ENCODE data around the gene SLC27A3. TPM values are rescaled to one million over a fixed set of nuclear protein-coding genes. Genes with fewer than 3 reads are reported as not detected.
A peak's percentile ranks its signal among the peaks of the same experiment; 100 is the strongest.
"Not testable (repeated sequence)": the region's sequence is repeated elsewhere in the genome, so short reads cannot be mapped to it uniquely, and the experiment has no call there.

SLC27A3 gene
- total RNA-seq, 1 donor from 2014 or later = 27.6 TPM

DNA sequence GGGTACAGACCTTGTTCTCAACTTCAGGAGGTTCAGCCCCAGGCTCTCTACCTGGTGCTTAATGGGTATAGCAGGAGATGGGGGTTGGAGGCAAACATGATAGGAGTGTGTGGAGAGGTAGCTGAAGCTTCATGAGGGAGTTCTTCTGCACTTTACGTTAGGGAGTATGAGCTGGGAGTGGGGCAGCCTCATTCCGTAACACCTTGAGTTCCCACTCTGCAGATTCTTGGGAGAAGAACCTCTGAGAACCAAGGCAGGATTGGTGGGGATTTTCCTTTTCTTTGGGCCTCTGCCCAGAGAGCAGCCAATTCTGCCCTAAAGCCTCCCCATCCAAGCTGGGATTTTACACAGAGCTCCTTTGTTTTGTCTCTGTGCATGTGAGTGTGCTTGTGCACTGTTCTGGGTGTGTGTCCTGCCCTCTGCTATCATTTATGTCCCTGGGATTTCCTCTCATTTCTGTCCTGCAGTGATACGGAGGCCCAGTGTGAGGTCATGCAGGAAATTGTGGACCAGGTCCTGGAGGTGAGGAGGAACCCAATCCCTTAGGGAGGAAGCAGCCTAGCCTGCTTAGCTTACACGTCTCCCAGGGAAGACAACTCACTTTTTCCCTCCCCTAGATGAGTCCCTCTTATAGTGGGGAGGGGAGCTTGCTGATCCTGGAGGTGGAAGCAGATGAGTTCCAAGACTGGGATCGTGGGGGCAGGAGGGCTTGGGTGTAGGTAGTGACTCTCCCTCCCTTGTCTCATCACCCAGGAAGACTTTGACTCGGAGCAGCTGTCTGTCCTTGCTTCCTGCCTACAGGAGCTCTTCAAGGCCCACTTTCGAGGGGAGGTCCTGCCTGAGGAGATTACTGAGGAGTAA lies 11.6 kb upstream of the SLC27A3 start:
- peak; percentile 86 for DNase-seq

DNA sequence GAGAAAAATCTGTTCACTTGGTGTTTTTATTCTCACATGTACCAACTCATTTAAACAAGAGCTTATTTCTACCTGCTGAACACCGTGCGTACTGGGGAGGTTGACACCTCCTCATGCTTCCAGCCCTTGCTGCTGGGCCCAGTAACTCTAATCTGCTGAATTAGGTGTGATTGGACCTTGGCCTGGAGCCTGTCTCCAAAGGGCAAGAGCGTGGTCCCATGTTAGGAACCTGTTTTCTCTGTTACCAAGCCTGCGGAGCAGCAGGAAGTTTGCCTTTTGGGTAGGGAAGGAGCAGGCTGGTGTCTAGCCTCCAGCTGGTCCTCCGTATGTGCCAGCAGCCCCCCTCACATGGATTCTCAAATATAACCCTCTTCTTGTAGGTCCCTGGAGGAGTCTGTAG lies 10.9 kb upstream of the SLC27A3 start:
- no peak for DNase-seq

DNA sequence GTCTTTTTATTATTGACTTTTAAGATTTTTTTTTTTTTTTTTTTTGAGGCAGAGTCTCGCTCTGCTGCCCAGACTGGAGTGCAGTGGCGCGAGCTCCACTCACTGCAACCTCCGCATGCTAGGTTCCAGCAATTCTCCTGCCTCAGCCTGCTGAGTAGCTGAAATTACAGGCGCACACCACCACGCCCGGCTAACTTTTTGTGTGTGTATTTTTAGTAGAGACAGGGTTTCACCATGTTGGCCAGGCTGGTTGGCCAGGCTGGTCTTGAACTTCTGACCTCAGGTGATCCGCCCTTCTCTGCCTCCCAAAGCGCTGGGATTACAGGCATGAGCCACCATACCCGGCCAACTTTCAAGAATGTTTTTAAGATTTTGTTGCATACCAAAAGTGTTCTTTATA lies 8.5 kb upstream of the SLC27A3 start:
- DNase-seq = not testable (repeated sequence)

DNA sequence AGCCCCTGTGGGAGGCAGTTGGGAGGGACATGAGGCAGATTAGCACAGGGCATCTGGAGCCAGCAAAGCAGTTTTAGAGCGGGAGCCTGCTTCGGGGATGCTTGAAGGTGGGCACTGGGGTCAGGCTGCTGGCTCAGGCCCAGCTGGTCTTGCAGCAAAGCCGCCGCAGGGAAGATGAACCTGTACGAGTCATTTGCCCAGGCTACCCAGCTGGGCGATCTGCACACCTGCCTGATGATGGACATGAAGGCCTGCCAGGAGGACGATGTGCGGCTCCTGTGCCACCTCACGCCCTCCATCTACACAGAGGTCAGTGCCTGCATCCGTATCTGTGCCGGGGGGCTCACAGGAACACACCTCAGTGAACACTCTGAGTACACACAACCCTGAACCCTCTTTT lies 7.7 kb upstream of the SLC27A3 start:
- DNase-seq = no peak

GRCh38 chr1:153768316-153769181 lies 6.7 kb upstream of the SLC27A3 start:
- DNase-seq = no peak

DNA sequence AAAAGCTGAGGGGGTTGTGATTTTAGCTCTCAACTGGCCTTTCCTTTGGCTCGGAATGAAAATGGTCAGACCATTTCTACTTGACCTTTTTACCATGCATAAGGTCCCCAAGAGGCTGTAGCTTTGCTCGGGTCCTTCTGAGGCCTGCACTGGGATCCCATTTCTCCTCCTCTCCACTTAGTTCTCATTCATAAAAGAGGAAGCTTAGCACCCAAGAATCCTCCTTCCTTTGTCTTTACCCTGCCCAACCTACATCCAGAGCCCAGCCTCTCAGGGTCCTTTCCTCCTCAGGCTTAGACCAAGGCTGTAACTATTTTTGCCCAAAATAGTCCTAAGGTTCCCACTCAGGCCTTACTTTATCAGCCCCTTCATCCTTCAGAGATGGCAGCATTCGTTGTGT lies 6.0 kb upstream of the SLC27A3 start:
- no peak for DNase-seq

DNA sequence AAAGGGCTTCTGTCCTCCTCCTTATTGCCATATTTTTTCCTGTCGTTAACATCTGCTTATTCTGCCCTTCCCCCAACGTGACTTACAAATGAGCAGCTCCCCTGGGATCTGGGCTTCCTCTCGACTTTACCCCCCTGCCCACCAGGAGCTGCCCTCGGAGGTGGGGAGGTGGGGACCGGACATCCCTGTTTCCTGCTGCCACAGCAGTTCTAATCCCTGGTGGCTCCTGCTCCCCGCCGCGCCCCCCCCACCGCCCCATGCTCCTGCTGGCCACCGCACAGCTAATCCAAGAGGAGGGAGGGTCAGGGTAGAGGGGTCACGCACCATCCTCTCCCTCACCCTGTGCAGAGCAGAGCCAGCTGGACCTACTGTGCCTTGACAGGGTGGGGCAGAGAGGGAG lies 4.4 kb upstream of the SLC27A3 start:
- peak; percentile 51 for DNase-seq

DNA sequence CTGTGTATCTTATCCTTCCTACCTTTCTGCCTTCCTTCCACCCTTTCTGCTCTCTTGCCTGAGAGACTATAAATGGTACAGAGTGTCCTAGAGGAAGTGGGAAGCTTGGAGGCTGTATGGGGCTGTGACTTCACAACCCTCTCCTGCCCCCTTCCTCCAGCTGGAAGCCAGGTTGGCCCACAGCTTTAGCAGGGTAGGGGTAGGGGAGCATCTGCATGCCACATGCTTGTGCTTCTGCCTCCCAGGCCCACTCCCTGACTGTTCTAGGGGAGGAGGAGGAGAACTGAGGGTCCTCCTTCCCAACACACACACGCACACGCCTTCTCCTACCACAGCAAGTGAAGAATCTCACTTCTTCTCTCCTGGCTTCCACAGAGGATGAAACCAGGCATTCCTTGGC lies 3.9 kb upstream of the SLC27A3 start:
- no peak for DNase-seq

DNA sequence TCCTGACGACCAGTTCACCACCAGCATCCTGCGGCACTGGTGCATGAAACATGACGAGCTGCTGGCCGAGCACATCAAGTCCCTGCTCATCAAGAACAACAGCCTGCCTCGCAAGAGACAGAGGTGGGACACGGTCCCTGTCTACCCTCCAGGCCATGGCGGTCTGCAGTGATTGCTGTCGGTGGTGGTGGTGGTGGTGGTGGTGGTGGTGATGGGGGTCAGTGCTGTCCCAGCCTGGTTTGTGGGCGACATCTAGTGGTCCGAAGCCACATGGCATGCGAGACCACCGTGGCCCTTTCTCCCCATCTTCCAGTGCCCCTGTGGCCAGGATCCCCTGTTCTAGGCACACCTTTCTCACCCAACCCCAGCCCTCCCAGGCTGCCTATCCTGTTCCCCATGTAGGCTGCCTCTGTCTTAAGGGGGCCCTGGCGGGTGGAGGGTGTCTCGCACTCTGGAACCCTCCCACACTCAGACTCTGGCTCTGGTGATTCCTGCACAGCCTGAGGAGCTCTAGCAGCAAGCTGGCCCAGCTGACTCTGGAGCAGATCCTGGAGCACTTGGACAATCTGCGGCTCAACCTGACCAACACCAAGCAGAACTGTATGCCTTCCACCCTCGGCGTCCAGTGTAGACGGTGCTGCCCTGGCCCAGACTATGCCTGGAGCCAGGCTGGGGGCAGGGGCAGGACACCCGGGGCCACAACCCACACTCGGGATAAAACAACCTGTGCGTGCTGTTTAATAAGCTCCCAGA lies 3.2 kb upstream of the SLC27A3 start:
- DNase-seq = peak; percentile 77

DNA sequence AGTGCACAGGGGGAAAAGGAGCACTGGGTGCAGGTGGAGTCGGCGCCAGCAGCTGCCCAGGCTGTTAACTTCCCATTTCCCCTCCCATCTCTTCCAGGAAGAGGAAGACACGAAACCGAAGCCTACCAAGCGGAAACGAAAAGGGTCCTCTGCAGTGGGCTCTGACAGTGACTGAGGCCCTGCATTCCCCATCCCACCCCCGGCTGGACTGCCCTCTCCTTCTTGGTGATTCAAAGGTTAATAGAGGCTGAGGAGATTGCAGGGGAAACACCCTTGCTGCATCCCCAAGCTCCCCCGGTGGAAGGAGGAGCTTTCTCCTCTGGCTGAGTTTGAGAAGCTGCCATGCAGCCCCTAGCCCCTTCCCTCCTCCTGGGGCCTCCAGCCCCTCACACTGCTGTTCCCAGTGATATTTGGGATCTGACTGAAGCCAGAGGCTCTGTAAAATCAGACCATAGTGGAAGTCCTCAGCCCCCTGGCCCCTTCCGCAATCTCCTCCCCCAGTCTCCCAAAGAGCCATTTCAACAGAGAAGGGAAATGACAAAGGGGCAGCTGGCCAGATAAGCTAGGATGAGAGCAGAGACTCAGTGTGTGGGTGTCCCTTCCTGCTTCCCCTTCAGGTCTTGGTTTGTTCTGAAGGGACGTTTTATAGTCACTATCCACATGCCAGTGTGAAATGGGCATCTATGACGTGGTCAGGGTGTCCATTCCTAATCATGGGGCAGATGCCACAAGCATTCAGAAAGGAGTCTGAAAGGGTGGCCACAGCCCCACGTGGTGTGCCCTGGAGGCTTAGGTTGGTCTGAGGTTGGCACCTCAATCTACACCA lies 1.9 kb upstream of the SLC27A3 start:
- DNase-seq = peak; percentile 71

DNA sequence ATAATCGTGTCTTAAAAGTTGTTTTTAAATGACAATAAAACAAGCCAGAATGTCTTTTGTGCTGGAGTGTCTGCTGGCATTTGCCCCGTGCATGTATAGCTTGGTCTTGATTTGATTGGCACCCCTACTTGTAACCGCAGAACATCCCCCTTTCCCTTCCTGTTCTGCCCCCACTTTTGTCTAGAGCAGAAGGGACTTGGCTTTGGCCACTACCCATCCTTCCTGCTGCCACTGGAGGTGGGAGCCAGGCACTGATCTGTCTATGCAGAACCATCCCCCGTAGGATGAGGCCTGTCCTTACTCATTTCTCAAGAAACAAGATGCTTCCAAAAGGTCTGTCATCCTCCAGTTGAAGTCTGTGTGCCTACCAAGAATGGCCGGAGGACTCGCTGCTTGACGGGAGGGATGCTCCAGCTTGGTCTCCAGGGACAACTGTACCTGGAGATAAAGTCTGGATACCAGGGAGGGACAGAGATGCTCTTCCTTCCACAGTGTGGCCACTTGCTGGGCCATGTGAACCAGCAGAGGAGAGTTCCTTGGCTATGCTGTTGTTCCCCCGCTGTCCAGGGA lies 1.1 kb upstream of the SLC27A3 start:
- DNase-seq = no peak

DNA sequence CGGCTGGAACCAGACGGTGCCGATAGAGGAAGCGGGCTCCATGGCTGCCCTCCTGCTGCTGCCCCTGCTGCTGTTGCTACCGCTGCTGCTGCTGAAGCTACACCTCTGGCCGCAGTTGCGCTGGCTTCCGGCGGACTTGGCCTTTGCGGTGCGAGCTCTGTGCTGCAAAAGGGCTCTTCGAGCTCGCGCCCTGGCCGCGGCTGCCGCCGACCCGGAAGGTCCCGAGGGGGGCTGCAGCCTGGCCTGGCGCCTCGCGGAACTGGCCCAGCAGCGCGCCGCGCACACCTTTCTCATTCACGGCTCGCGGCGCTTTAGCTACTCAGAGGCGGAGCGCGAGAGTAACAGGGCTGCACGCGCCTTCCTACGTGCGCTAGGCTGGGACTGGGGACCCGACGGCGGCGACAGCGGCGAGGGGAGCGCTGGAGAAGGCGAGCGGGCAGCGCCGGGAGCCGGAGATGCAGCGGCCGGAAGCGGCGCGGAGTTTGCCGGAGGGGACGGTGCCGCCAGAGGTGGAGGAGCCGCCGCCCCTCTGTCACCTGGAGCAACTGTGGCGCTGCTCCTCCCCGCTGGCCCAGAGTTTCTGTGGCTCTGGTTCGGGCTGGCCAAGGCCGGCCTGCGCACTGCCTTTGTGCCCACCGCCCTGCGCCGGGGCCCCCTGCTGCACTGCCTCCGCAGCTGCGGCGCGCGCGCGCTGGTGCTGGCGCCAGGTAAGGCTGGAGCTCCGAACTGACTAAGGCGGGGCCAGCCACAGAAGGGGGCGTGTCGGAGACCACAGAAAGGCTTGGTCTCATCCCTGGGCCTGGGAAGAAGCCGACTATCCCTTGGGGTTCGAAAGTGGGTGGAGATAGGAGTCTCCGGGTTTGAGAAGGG lies 486 bp downstream of the SLC27A3 start:
- peak; percentile 58 for DNase-seq

GRCh38 chr1:153776352-153776751 lies 1.1 kb downstream of the SLC27A3 start:
- no peak for DNase-seq

GRCh38 chr1:153776845-153777370 lies 1.7 kb downstream of the SLC27A3 start:
- DNase-seq = no peak

DNA sequence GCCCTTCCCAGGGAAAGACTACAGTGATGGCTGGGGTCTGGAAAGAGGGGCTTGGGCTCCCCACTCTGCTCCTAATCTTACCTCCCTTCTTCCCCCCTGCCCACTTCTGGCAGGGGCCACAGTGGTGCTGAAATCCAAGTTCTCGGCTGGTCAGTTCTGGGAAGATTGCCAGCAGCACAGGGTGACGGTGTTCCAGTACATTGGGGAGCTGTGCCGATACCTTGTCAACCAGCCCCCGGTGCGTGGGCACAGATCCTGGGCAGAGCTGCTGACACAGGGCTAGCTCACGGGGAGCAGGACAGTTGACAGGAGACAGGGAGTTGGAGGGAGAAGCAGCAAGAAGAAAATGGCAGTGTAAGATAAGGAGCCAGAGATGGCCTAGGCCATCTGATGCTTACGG lies 2.4 kb downstream of the SLC27A3 start:
- no peak for DNase-seq

GRCh38 chr1:153778051-153778823 lies 3.0 kb downstream of the SLC27A3 start:
- no peak for DNase-seq

DNA sequence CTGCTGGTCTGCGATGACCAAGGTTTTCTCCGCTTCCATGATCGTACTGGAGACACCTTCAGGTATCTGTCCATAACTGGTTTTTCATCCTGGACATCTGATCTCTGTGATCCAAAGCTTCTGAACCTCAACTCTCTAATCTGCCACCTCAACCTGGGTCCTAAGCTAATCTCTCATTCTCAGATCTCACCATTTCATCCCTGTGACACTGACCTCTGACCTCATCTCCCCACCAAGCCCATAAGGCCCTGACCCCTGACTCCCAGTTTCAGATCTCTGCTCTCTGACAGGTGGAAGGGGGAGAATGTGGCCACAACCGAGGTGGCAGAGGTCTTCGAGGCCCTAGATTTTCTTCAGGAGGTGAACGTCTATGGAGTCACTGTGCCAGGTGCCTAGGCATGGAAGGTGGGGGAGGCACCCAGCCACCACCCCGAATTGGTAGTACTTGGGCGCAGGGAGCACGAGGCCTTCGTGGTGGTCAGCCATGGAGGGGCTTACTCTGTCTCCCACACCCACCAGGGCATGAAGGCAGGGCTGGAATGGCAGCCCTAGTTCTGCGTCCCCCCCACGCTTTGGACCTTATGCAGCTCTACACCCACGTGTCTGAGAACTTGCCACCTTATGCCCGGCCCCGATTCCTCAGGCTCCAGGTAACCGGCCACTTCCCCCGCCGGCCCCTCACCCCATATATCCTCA lies 3.8 kb downstream of the SLC27A3 start:
- no peak for DNase-seq

DNA sequence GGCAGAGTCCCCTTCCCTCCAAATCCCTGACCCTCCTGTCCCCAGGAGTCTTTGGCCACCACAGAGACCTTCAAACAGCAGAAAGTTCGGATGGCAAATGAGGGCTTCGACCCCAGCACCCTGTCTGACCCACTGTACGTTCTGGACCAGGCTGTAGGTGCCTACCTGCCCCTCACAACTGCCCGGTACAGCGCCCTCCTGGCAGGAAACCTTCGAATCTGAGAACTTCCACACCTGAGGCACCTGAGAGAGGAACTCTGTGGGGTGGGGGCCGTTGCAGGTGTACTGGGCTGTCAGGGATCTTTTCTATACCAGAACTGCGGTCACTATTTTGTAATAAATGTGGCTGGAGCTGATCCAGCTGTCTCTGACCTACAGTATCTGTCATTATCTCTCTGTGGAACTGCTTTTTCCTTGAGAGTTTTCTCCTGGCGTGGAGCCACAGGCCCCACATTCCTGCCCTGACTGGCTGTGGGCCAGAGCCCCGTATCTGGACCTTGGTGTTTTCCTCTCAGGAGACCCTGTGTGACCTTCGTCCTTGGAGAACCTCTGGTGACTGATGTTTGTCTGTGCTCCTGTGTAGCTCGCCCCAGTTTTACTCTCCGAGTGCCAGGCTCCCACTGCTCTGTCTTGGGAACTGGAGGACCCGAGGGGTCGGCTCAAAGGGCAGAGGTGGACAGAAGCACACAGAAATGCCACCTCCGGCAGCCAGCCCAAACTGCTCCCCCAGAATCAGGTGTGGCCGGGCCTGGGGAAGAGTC lies 4.8 kb downstream of the SLC27A3 start:
- DNase-seq = peak; percentile 60

Measured in dermis blood vessel endothelial cell (primary cell).